CD14-positive monocyte (primary cell): ENCODE measurements around the gene DCD. TPM values are rescaled to one million over a fixed set of nuclear protein-coding genes. Genes with fewer than 3 reads are reported as not detected.
A peak's percentile ranks its signal among the peaks of the same experiment; 100 is the strongest.

ENCODE experiments used
- DNase-seq, 3 donors: peaks; one replicate each; pipeline ENCODE4 v3.0.0-alpha.2; 2011 to 2022
- H2AFZ ChIP-seq: 2 replicates; pipeline ENCODE4 v1.6.0; 2012; ENCODE audit warnings: mild to moderate bottlenecking, low read depth, low read length, inconsistent platforms; ENCODE audit not compliant: insufficient read depth, poor library complexity, severe bottlenecking
- H3K27ac ChIP-seq, 2 donors: 1 replicate in 1 of 2; 2 replicates in 1 of 2; pipeline ENCODE4 v1.5.1; 2012 to 2013; ENCODE audit warnings: low read length in 2 of 2, control low read depth in 1 of 2, inconsistent platforms in 1 of 2, low read depth in 1 of 2, mild to moderate bottlenecking in 1 of 2
- H3K27me3 ChIP-seq, 2 donors: one replicate each; pipeline versions ENCODE4 v1.6.0 to v1.6.1; 2011 to 2013; ENCODE audit warnings: low read length in 2 of 2; ENCODE audit not compliant: control insufficient read depth in 2 of 2, insufficient read depth in 2 of 2
- H3K36me3 ChIP-seq, 2 donors: replicated peaks in 1 of 2; 1 replicate in 1 of 2; 2 replicates in 1 of 2; pipeline versions ENCODE4 v1.5.1 to v1.6.1; 2012 to 2013; ENCODE audit warnings: low read length in 2 of 2, control low read depth in 1 of 2, inconsistent platforms in 1 of 2, mild to moderate bottlenecking in 1 of 2; ENCODE audit not compliant: insufficient read depth in 2 of 2, control insufficient read depth in 1 of 2
- H3K4me1 ChIP-seq, 2 donors: 1 replicate in 1 of 2; 2 replicates in 1 of 2; pipeline versions ENCODE4 v1.5.1 to v1.6.1; 2012 to 2013; ENCODE audit warnings: low read length in 2 of 2, control low read depth in 1 of 2, inconsistent platforms in 1 of 2, mild to moderate bottlenecking in 1 of 2, moderate library complexity in 1 of 2; ENCODE audit not compliant: insufficient read depth in 2 of 2, control insufficient read depth in 1 of 2
- H3K4me2 ChIP-seq: replicated peaks from 2 replicates; pipeline ENCODE3; 2012; ENCODE audit warnings: low read length, moderate library complexity, mild to moderate bottlenecking; ENCODE audit not compliant: poor library complexity, severe bottlenecking; ENCODE audit errors: extremely low read depth
- H3K4me3 ChIP-seq, 3 experiments: fragments of 200-600 bp in 1 of 3; sonication (generic) in 1 of 3; replicated peaks in 1 of 3; 1 replicate in 2 of 3; 2 replicates in 1 of 3; pipeline ENCODE4 v1.5.1; 2011 to 2013; ENCODE audit warnings: low read length in 3 of 3, mild to moderate bottlenecking in 3 of 3, control low read depth in 2 of 3, low read depth in 2 of 3, inconsistent platforms in 1 of 3, moderate library complexity in 1 of 3
- H3K79me2 ChIP-seq: 2 replicates; pipeline ENCODE4 v1.6.0; 2012; ENCODE audit warnings: mild to moderate bottlenecking, control low read depth, inconsistent platforms, low read length, moderate library complexity; ENCODE audit not compliant: insufficient read depth
- H3K9ac ChIP-seq: 2 replicates; pipeline ENCODE4 v1.6.0; 2017; ENCODE audit warnings: low read length, mild to moderate bottlenecking; ENCODE audit not compliant: insufficient read depth, poor library complexity, severe bottlenecking
- H3K9me3 ChIP-seq, 2 donors: replicated peaks in 1 of 2; 1 replicate in 1 of 2; 2 replicates in 1 of 2; pipeline versions ENCODE4 v1.5.1 to v1.6.1; 2012 to 2013; ENCODE audit warnings: low read length in 2 of 2, control low read depth in 1 of 2; ENCODE audit not compliant: control insufficient read depth in 1 of 2, insufficient read depth in 1 of 2
- H4K20me1 ChIP-seq: 2 replicates; pipeline ENCODE4 v1.6.0; 2012; ENCODE audit warnings: mild to moderate bottlenecking, low read length, control low read depth, moderate library complexity; ENCODE audit not compliant: insufficient read depth
- H3K27ac Mint-ChIP-seq, 7 donors: one replicate each; pipeline ENCODE4 v1.8.0; 2020; ENCODE audit warnings: mild to moderate bottlenecking in 7 of 7, mixed read lengths in 7 of 7, moderate library complexity in 6 of 7, inconsistent platforms in 2 of 7
- H3K27me3 Mint-ChIP-seq, 3 donors: one replicate each; pipeline ENCODE4 v1.8.0; 2021 to 2022; ENCODE audit warnings: low read depth in 3 of 3, mild to moderate bottlenecking in 3 of 3, mixed read lengths in 3 of 3, moderate library complexity in 3 of 3, inconsistent platforms in 1 of 3
- H3K36me3 Mint-ChIP-seq, 2 donors: one replicate each; pipeline ENCODE4 v1.8.0; 2020; ENCODE audit warnings: mixed read lengths in 2 of 2, inconsistent platforms in 1 of 2, mild to moderate bottlenecking in 1 of 2
- H3K4me1 Mint-ChIP-seq: one replicate; pipeline ENCODE4 v1.8.0; 2020; ENCODE audit warnings: mild to moderate bottlenecking, mixed read lengths
- H3K4me3 Mint-ChIP-seq, 2 donors: one replicate each; pipeline ENCODE4 v1.8.0; 2020; ENCODE audit warnings: mild to moderate bottlenecking in 2 of 2, mixed read lengths in 2 of 2, moderate library complexity in 1 of 2
- H3K9me3 Mint-ChIP-seq, 7 donors: one replicate each; pipeline ENCODE4 v1.8.0; 2020 to 2022; ENCODE audit warnings: mixed read lengths in 7 of 7, mild to moderate bottlenecking in 6 of 7, moderate library complexity in 6 of 7, inconsistent platforms in 2 of 7
- WGBS: methylation state at CpG from one replicate; pipeline ENCODE4 v1.1.5; 2013; ENCODE audit warnings: missing lambda C conversion rate; ENCODE audit not compliant: insufficient coverage; 5-methylcytosine and 5-hydroxymethylcytosine counted together
- intact Hi-C, 2 donors: fragments of 100-400 bp; cut with micrococcal nuclease; formaldehyde crosslinking; loops; one replicate each; pipeline versions ENCODE4 v1.15.0 to v1.15.1; 2023
- polyA plus RNA-seq, 3 donors: library from polyadenylated mRNA; depleted of rRNA in 1 of 3; unstranded in 2 of 3; stranded (reverse) in 1 of 3; fragments of 300-500 nt in 2 of 3; fragments of >200 nt in 1 of 3; fragmentation: Illumina TruSeq in 2 of 3; gene quantifications; 1 replicate in 2 of 3; 2 replicates in 1 of 3; pipeline ENCODE4 v1.2.3, GENCODE V29; 2012 to 2021
- TF ChIP-seq, protein P1 (sequence below): fragments of 200-600 bp; IDR thresholded peaks from one replicate; pipeline ENCODE4 v1.8.0; 2022; ENCODE audit warnings: antibody characterized with exemption, mild to moderate bottlenecking

Gene DCD
- polyA plus RNA-seq, 3 donors = not detected

GRCh38 chr12:54650889-54651288 is 2.7 kb upstream of the DCD start:
- Histone ChIP-seq H3K27me3 (peaks cover 0 to 5% of the 10 kb centered on the region in 2 donors), H3K4me2 (no peak overlapping the region), H4K20me1 (no peaks in the 10 kb centered on the region), H3K4me1 (peaks cover 0 to 5% of the 10 kb centered on the region in 2 donors), H3K36me3 (no peaks in the 10 kb centered on the region), H3K9ac (no peak overlapping the region), H3K4me3 (no peak overlapping the region), H3K9me3 (no peaks in the 10 kb centered on the region), H3K27ac (no peak overlapping the region), H3K79me2 (no peaks in the 10 kb centered on the region), H2AFZ (no peak overlapping the region)
- Mint-ChIP-seq H3K36me3 (no peaks in the 10 kb centered on the region), H3K9me3 (no peaks in the 10 kb centered on the region), H3K4me3 (no peak overlapping the region), H3K4me1 (no peaks in the 10 kb centered on the region), H3K27me3 (peaks cover 4 to 12% (median 9%) of the 10 kb centered on the region in 3 donors), H3K27ac (no peak overlapping the region)
- WGBS = 88% methylated on average over 5 of the region's 5 CpGs
- intact Hi-C loops = no loop called here
- DNase-seq = no peak
- TF ChIP-seq, protein P1, sequence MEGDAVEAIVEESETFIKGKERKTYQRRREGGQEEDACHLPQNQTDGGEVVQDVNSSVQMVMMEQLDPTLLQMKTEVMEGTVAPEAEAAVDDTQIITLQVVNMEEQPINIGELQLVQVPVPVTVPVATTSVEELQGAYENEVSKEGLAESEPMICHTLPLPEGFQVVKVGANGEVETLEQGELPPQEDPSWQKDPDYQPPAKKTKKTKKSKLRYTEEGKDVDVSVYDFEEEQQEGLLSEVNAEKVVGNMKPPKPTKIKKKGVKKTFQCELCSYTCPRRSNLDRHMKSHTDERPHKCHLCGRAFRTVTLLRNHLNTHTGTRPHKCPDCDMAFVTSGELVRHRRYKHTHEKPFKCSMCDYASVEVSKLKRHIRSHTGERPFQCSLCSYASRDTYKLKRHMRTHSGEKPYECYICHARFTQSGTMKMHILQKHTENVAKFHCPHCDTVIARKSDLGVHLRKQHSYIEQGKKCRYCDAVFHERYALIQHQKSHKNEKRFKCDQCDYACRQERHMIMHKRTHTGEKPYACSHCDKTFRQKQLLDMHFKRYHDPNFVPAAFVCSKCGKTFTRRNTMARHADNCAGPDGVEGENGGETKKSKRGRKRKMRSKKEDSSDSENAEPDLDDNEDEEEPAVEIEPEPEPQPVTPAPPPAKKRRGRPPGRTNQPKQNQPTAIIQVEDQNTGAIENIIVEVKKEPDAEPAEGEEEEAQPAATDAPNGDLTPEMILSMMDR = no peak

- Mint-ChIP-seq H3K4me3 (no peak overlapping the region), H3K36me3 (no peaks in the 10 kb centered on the region), H3K4me1 (no peaks in the 10 kb centered on the region), H3K27ac (no peak overlapping the region), H3K9me3 (no peaks in the 10 kb centered on the region), H3K27me3 (peaks cover 4 to 12% (median 11%) of the 10 kb centered on the region in 3 donors)
- 20% methylated on average over 1 of the region's 4 CpGs for WGBS
- DNase-seq = no peak
- H4K20me1 ChIP-seq = no peaks in the 10 kb centered on the region
- no peak overlapping the region for H3K27ac ChIP-seq
- peaks cover 0 to 5% of the 10 kb centered on the region in 2 donors for H3K4me1 ChIP-seq
- H3K36me3 ChIP-seq = no peaks in the 10 kb centered on the region
- no peak overlapping the region for H3K4me3 ChIP-seq
- no peaks in the 10 kb centered on the region for H3K79me2 ChIP-seq
- TF ChIP-seq, protein P1 = no peak
- H3K27me3 ChIP-seq = peaks cover 2 to 5% of the 10 kb centered on the region in 2 donors
- H2AFZ ChIP-seq = no peak overlapping the region
- no peaks in the 10 kb centered on the region for H3K9me3 ChIP-seq
- H3K4me2 ChIP-seq = no peak overlapping the region
- intact Hi-C loops = no loop called here
- H3K9ac ChIP-seq = peak overlapping the region; percentile 17
Observed at GRCh38 chr12:54650409-54650808, 2.2 kb upstream of the DCD start.
